H9 (cell line): ENCODE measurements around the gene CPLX1. TPM values are rescaled to one million over a fixed set of nuclear protein-coding genes. Genes with fewer than 3 reads are reported as not detected.

Experiments
- DNase-seq: peaks from one replicate; pipeline ENCODE4 v3.0.0-alpha.2; 2017
- H2AFZ ChIP-seq: one replicate; pipeline ENCODE4 v1.6.1; 2013; ENCODE audit warnings: mild to moderate bottlenecking, low read length, control low read depth, moderate library complexity
- H2AK5ac ChIP-seq: 2 replicates; pipeline ENCODE4 v1.6.1; 2013; ENCODE audit warnings: low read length, control low read depth, mixed read lengths; ENCODE audit not compliant: insufficient read length
- H2BK120ac ChIP-seq: one replicate; pipeline ENCODE4 v1.6.1; 2013; ENCODE audit warnings: low read depth, mild to moderate bottlenecking, low read length, control low read depth, inconsistent platforms; ENCODE audit not compliant: poor library complexity, severe bottlenecking
- H2BK12ac ChIP-seq: 2 replicates; pipeline ENCODE4 v1.6.1; 2013; ENCODE audit warnings: low read length, control low read depth, mixed read lengths, low read depth; ENCODE audit not compliant: insufficient read length
- H2BK15ac ChIP-seq: 2 replicates; pipeline ENCODE4 v1.6.1; 2013; ENCODE audit warnings: low read depth, low read length, control low read depth
- H2BK20ac ChIP-seq: one replicate; pipeline ENCODE4 v1.6.1; 2013; ENCODE audit warnings: low read depth, mild to moderate bottlenecking, low read length, control low read depth, inconsistent platforms; ENCODE audit not compliant: poor library complexity, severe bottlenecking
- H2BK5ac ChIP-seq: 2 replicates; pipeline ENCODE4 v1.6.1; 2013; ENCODE audit warnings: low read length, control low read depth, mixed read lengths; ENCODE audit not compliant: insufficient read length
- H3K14ac ChIP-seq: 2 replicates; pipeline ENCODE4 v1.6.1; 2013; ENCODE audit warnings: low read length, control low read depth; ENCODE audit not compliant: insufficient read depth
- H3K18ac ChIP-seq: 2 replicates; pipeline ENCODE4 v1.6.1; 2013; ENCODE audit warnings: low read depth, mild to moderate bottlenecking, mixed read lengths, low read length, control low read depth; ENCODE audit not compliant: insufficient read length
- H3K23ac ChIP-seq: 2 replicates; pipeline ENCODE4 v1.6.1; 2013; ENCODE audit warnings: low read length, control low read depth, mixed read lengths, low read depth; ENCODE audit not compliant: insufficient read length
- H3K23me2 ChIP-seq: 2 replicates; pipeline ENCODE4 v1.6.1; 2013; ENCODE audit warnings: low read depth, mild to moderate bottlenecking, mixed read lengths, low read length, control low read depth; ENCODE audit not compliant: insufficient read length, poor library complexity, severe bottlenecking
- H3K27ac ChIP-seq: 2 replicates; pipeline ENCODE4 v1.5.1; 2013; ENCODE audit warnings: low read length, control low read depth, mixed read lengths, low read depth; ENCODE audit not compliant: insufficient read length
- H3K27me3 ChIP-seq: 2 replicates; pipeline ENCODE4 v1.6.1; 2013; ENCODE audit warnings: low read length, control low read depth, inconsistent platforms; ENCODE audit not compliant: insufficient read depth
- H3K4ac ChIP-seq: 2 replicates; pipeline ENCODE4 v1.6.1; 2013; ENCODE audit warnings: low read depth, mild to moderate bottlenecking, control low read depth, inconsistent platforms, low read length, moderate library complexity
- H3K4me1 ChIP-seq: 2 replicates; pipeline ENCODE4 v1.6.1; 2013; ENCODE audit warnings: low read length, control low read depth, inconsistent platforms; ENCODE audit not compliant: insufficient read depth
- H3K4me2 ChIP-seq: 2 replicates; pipeline ENCODE4 v1.6.1; 2013; ENCODE audit warnings: low read length, control low read depth, mixed read lengths; ENCODE audit not compliant: insufficient read length, insufficient read depth
- H3K56ac ChIP-seq: 2 replicates; pipeline ENCODE4 v1.6.1; 2013; ENCODE audit warnings: low read depth, mild to moderate bottlenecking, mixed read lengths, low read length, control low read depth; ENCODE audit not compliant: insufficient read length
- H3K79me1 ChIP-seq: 2 replicates; pipeline ENCODE4 v1.6.1; 2013; ENCODE audit warnings: low read depth, mild to moderate bottlenecking, moderate library complexity, low read length, control low read depth, inconsistent platforms; ENCODE audit not compliant: insufficient read depth, poor library complexity, severe bottlenecking
- H3K79me2 ChIP-seq: 2 replicates; pipeline ENCODE4 v1.6.1; 2013; ENCODE audit warnings: low read length, control low read depth, inconsistent platforms; ENCODE audit not compliant: insufficient read depth
- H3K9ac ChIP-seq: 2 replicates; pipeline ENCODE4 v1.6.1; 2013; ENCODE audit warnings: low read length, control low read depth, mixed read lengths; ENCODE audit not compliant: insufficient read length; ENCODE audit errors: extremely low read depth
- H3K9me3 ChIP-seq: one replicate; pipeline ENCODE4 v1.6.1; 2013; ENCODE audit warnings: low read depth, low read length, inconsistent platforms; ENCODE audit not compliant: control insufficient read depth
- H3T11ph ChIP-seq: one replicate; pipeline ENCODE4 v1.6.1; 2013; ENCODE audit warnings: mild to moderate bottlenecking, low read length, control low read depth, inconsistent platforms
- H4K20me1 ChIP-seq: one replicate; pipeline ENCODE4 v1.6.1; 2013; ENCODE audit not compliant: control insufficient read depth, insufficient read length, insufficient read depth
- H4K5ac ChIP-seq: 2 replicates; pipeline ENCODE4 v1.6.1; 2013; ENCODE audit warnings: low read depth, mild to moderate bottlenecking, mixed read lengths, low read length, control low read depth; ENCODE audit not compliant: insufficient read length
- H4K8ac ChIP-seq: replicated peaks from 2 replicates; pipeline ENCODE4 v1.6.1; 2013; ENCODE audit warnings: low read length, control low read depth, mixed read lengths, low read depth; ENCODE audit not compliant: insufficient read length
- H4K91ac ChIP-seq: 2 replicates; pipeline ENCODE4 v1.6.1; 2013; ENCODE audit warnings: low read depth, mild to moderate bottlenecking, moderate library complexity, mixed read lengths, low read length, control low read depth; ENCODE audit not compliant: insufficient read length
- H3K27ac Mint-ChIP-seq, 3 experiments: 2 replicates in 2 of 3; 3 replicates in 1 of 3; pipeline ENCODE4 v1.8.0; 2020 to 2021; ENCODE audit warnings: mixed read lengths in 3 of 3, mild to moderate bottlenecking in 1 of 3, moderate library complexity in 1 of 3
- H3K27me3 Mint-ChIP-seq: 2 replicates; pipeline ENCODE4 v1.8.0; 2021; ENCODE audit warnings: low read depth, mild to moderate bottlenecking, moderate library complexity, mixed read lengths
- H3K36me3 Mint-ChIP-seq, 3 experiments: 2 replicates in 2 of 3; 3 replicates in 1 of 3; pipeline ENCODE4 v1.8.0; 2020 to 2021; ENCODE audit warnings: low read depth in 3 of 3, mixed read lengths in 3 of 3; ENCODE audit not compliant: insufficient read depth in 1 of 3
- H3K4me1 Mint-ChIP-seq, 2 experiments: 2 replicates each; pipeline ENCODE4 v1.8.0; 2020; ENCODE audit warnings: mixed read lengths in 2 of 2
- H3K4me3 Mint-ChIP-seq, 2 experiments: 2 replicates in 1 of 2; 3 replicates in 1 of 2; pipeline ENCODE4 v1.8.0; 2020 to 2021; ENCODE audit warnings: mild to moderate bottlenecking in 2 of 2, mixed read lengths in 2 of 2, moderate library complexity in 1 of 2
- H3K9me3 Mint-ChIP-seq, 2 experiments: 2 replicates in 1 of 2; 3 replicates in 1 of 2; pipeline ENCODE4 v1.8.0; 2020; ENCODE audit warnings: mild to moderate bottlenecking in 2 of 2, mixed read lengths in 2 of 2, moderate library complexity in 1 of 2
- WGBS: extraction: QIAGEN DNeasy Blood & Tissue Kit; methylation state at CpG from one replicate; pipeline ENCODE4 v1.1.7; 2013; ENCODE audit warnings: missing lambda C conversion rate, low lambda C conversion rate, mixed read lengths; ENCODE audit not compliant: insufficient read length; ENCODE audit errors: extremely low coverage; 5-methylcytosine and 5-hydroxymethylcytosine counted together
- total RNA-seq: library from RNA; stranded (reverse); gene quantifications from 2 replicates; pipeline ENCODE4 v1.2.1, GENCODE V29; 2021
- TF ChIP-seq, protein P1 (sequence below): fragments of 200-600 bp; sonication (generic); conservative IDR thresholded peaks from 3 replicates; pipeline ENCODE4 v1.8.0; 2021; ENCODE audit warnings: antibody characterized with exemption, mild to moderate bottlenecking

CPLX1 gene
- total RNA-seq, 1 experiment from 2014 or later: 0.90 TPM

GRCh38 chr4:818106-818921, 7.6 kb downstream of the CPLX1 start:
- TF ChIP-seq, protein P1, sequence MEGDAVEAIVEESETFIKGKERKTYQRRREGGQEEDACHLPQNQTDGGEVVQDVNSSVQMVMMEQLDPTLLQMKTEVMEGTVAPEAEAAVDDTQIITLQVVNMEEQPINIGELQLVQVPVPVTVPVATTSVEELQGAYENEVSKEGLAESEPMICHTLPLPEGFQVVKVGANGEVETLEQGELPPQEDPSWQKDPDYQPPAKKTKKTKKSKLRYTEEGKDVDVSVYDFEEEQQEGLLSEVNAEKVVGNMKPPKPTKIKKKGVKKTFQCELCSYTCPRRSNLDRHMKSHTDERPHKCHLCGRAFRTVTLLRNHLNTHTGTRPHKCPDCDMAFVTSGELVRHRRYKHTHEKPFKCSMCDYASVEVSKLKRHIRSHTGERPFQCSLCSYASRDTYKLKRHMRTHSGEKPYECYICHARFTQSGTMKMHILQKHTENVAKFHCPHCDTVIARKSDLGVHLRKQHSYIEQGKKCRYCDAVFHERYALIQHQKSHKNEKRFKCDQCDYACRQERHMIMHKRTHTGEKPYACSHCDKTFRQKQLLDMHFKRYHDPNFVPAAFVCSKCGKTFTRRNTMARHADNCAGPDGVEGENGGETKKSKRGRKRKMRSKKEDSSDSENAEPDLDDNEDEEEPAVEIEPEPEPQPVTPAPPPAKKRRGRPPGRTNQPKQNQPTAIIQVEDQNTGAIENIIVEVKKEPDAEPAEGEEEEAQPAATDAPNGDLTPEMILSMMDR: no peak
- Histone ChIP-seq H2BK20ac (no peak overlapping the region), H3K4me2 (no peak overlapping the region), H3K56ac (no peak overlapping the region), H2AK5ac (no peak overlapping the region), H3K9ac (no peak overlapping the region), H3K9me3 (no peaks in the 10 kb centered on the region), H3K23me2 (no peaks in the 10 kb centered on the region), H3T11ph (no peak overlapping the region), H3K23ac (no peak overlapping the region), H3K18ac (no peak overlapping the region), H3K79me1 (no peaks in the 10 kb centered on the region), H2BK12ac (no peak overlapping the region), H3K27ac (no peak overlapping the region), H4K20me1 (no peaks in the 10 kb centered on the region), H4K8ac (no peak overlapping the region), H2AFZ (no peak overlapping the region), H4K5ac (no peak overlapping the region), H3K27me3 (peaks cover 31% of the 10 kb centered on the region), H3K4me1 (no peaks in the 10 kb centered on the region), H3K14ac (no peak overlapping the region; the same call in 1 of the 2 replicates), H3K4ac (no peak overlapping the region), H3K79me2 (no peaks in the 10 kb centered on the region), H4K91ac (no peak overlapping the region), H2BK15ac (no peak overlapping the region), H2BK5ac (no peak overlapping the region), H2BK120ac (no peak overlapping the region)
- Mint-ChIP-seq H3K36me3 (no peaks in the 10 kb centered on the region), H3K27ac (no peak overlapping the region), H3K4me1 (no peaks in the 10 kb centered on the region), H3K4me3 (no peak overlapping the region), H3K27me3 (peaks cover 100% of the 10 kb centered on the region), H3K9me3 (peaks cover 0 to under 1% of the 10 kb centered on the region in 2 experiments; a peak in 1 of 5 replicates)
- no CpG with 5 or more reads among the region's 42 CpGs for WGBS
- DNase-seq: no peak
